GM10266 (cell line): ENCODE data around the gene ZP4.

Source experiments
- DNase-seq: peaks from one replicate; pipeline ENCODE4 v3.0.0; 2012; ENCODE audit errors: extremely low spot score
- TF ChIP-seq, protein P1 (sequence below): IDR thresholded peaks from 2 replicates; pipeline ENCODE4 v1.5.1; 2012; ENCODE audit warnings: mild to moderate bottlenecking, low read depth; ENCODE audit not compliant: control insufficient read depth, insufficient read depth; ENCODE audit errors: missing control alignments

Gene ZP4

DNA sequence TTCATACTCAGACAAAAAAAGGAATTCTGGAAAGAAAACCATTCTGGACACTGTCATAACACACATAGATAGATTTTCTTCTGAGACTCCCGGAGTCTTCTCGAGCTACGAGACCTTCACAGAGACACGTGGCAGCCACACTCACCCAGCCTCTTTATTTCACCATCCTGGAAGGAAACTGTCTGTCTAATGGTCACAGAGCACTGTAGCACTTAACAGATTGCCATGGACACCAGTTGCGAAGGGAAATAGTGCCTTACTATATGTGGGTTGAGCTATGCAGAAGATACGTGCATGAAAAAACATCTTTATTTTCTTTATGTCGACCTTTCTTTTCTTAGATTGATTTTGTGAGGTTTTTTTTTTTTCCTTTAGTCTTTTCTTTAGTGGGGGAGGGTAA, 57.9 kb downstream of the ZP4 start:
- no peak for DNase-seq
- TF ChIP-seq, protein P1, sequence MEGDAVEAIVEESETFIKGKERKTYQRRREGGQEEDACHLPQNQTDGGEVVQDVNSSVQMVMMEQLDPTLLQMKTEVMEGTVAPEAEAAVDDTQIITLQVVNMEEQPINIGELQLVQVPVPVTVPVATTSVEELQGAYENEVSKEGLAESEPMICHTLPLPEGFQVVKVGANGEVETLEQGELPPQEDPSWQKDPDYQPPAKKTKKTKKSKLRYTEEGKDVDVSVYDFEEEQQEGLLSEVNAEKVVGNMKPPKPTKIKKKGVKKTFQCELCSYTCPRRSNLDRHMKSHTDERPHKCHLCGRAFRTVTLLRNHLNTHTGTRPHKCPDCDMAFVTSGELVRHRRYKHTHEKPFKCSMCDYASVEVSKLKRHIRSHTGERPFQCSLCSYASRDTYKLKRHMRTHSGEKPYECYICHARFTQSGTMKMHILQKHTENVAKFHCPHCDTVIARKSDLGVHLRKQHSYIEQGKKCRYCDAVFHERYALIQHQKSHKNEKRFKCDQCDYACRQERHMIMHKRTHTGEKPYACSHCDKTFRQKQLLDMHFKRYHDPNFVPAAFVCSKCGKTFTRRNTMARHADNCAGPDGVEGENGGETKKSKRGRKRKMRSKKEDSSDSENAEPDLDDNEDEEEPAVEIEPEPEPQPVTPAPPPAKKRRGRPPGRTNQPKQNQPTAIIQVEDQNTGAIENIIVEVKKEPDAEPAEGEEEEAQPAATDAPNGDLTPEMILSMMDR = no peak
